NCI-H524 (cell line): ENCODE measurements around the gene ZSCAN26.
"Not testable (repeated sequence)": the region's sequence is repeated elsewhere in the genome, so short reads cannot be mapped to it uniquely, and the experiment has no call there.

Experiments
- DNase-seq, 2 experiments: peaks; one replicate each; lab custom pipeline; 2025; lab: John Stamatoyannopoulos, UW

ZSCAN26 gene

GRCh38 chr6:28257042-28257441 is 9.9 kb upstream of the ZSCAN26 start:
- no peak for DNase-seq

GRCh38 chr6:28258877-28259777 is 7.8 kb upstream of the ZSCAN26 start, which contains the start of gene NKAPL:
TSS of gene NKAPL (plus strand) at chr6:28259297. CDS start at chr6:28259372, 75 bp downstream.
- no peak for DNase-seq

GRCh38 chr6:28263922-28264321 is 3.0 kb upstream of the ZSCAN26 start:
- DNase-seq, result no peak

- DNase-seq, result no peak
Measured at GRCh38 chr6:28264834-28265401, 2.0 kb upstream of the ZSCAN26 start.

GRCh38 chr6:28266563-28266961 is 381 bp upstream of the ZSCAN26 start:
- no peak for DNase-seq

GRCh38 chr6:28267695-28268059 is 734 bp downstream of the ZSCAN26 start:
- no peak for DNase-seq

- no peak for DNase-seq
Measured at GRCh38 chr6:28269492-28269891, 2.5 kb downstream of the ZSCAN26 start.

GRCh38 chr6:28274888-28275287 is 7.9 kb downstream of the ZSCAN26 start:
- no peak for DNase-seq

GRCh38 chr6:28277746-28278145 is 10.8 kb downstream of the ZSCAN26 start:
- no peak for DNase-seq

- DNase-seq, result no peak
Measured at GRCh38 chr6:28280595-28281287, 13.8 kb downstream of the ZSCAN26 start.

- DNase-seq, result peak; percentile 60 to 81
Measured at GRCh38 chr6:28281288-28282064, 14.5 kb downstream of the ZSCAN26 start, which contains the start of gene PGBD1. TSS of gene PGBD1 (plus strand) at chr6:28281572. CDS start at chr6:28283814, 2,242 bp downstream.

- DNase-seq, result no peak
Measured at GRCh38 chr6:28282926-28283325, 16.0 kb downstream of the ZSCAN26 start.

- no peak for DNase-seq
Measured at GRCh38 chr6:28291573-28291972, 24.6 kb downstream of the ZSCAN26 start.

- DNase-seq, result no peak
Measured at GRCh38 chr6:28295326-28295725, 28.4 kb downstream of the ZSCAN26 start.

- DNase-seq, result no peak
Measured at GRCh38 chr6:28296520-28297060, 29.6 kb downstream of the ZSCAN26 start.

- DNase-seq, result no peak
Measured at GRCh38 chr6:28303570-28303969, 36.6 kb downstream of the ZSCAN26 start.

- not testable (repeated sequence) for DNase-seq
Measured at GRCh38 chr6:28306363-28306762, 39.4 kb downstream of the ZSCAN26 start.

- peak in 1 of 2 experiments; percentile 44 for DNase-seq
Measured at GRCh38 chr6:28311139-28311823, 44.3 kb downstream of the ZSCAN26 start.

GRCh38 chr6:28312939-28313338 is 46.0 kb downstream of the ZSCAN26 start:
- DNase-seq, result no peak

- DNase-seq, result no peak
Measured at GRCh38 chr6:28315628-28316027, 48.7 kb downstream of the ZSCAN26 start.

- DNase-seq, result not testable (repeated sequence)
Measured at GRCh38 chr6:28317866-28318265, 50.9 kb downstream of the ZSCAN26 start.
